Pancreas (tissue), 10 donors: ENCODE results near the gene ABCA4. TPM values are rescaled to one million over a fixed set of nuclear protein-coding genes. Genes with fewer than 3 reads are reported as not detected.
A peak's percentile ranks its signal among the peaks of the same experiment; 100 is the strongest.

Experiments
- ATAC-seq, 4 donors: fragments of 200-7000 bp; cut with Tn5 transposase; one replicate each; pipeline versions ENCODE4 v1.8.0 to v1.9.1; 2020; ENCODE audit warnings: mild to moderate bottlenecking in 4 of 4, moderate library complexity in 4 of 4
- DNase-seq, 6 donors: peaks; one replicate each; pipeline ENCODE4 v3.0.0-alpha.2; 2020
- FAIRE-seq: peaks from 2 replicates; lab custom pipeline; 2012; peaks lifted over from hg19 to GRCh38; lab: Jason Lieb, UNC
- H3K27ac ChIP-seq, 4 donors: fragments of 200-600 bp; sonication (generic); 1 replicate in 3 of 4; 2 replicates in 1 of 4; pipeline versions ENCODE4 v1.5.0 to v1.8.0; 2020
- H3K27me3 ChIP-seq, 4 donors: fragments of 200-600 bp; one replicate each; pipeline ENCODE4 v1.8.0; 2021
- H3K36me3 ChIP-seq, 3 donors: fragments of 200-600 bp; sonication (generic) in 1 of 3; one replicate each; pipeline versions ENCODE4 v1.5.0 to v1.8.0; 2020 to 2021
- H3K4me1 ChIP-seq, 3 donors: fragments of 200-600 bp; one replicate each; pipeline ENCODE4 v1.8.0; 2021
- H3K4me3 ChIP-seq, 4 donors: fragments of 200-600 bp; sonication (generic) in 2 of 4; one replicate each; pipeline versions ENCODE4 v1.5.0 to v1.8.0; 2020 to 2021
- H3K9me3 ChIP-seq, 4 donors: fragments of 200-600 bp; one replicate each; pipeline ENCODE4 v1.8.0; 2021
- WGBS, 2 donors: extraction: QIAGEN DNeasy Blood & Tissue Kit; methylation state at CpG; one replicate each; pipeline ENCODE4 v1.1.7; 2013; 5-methylcytosine and 5-hydroxymethylcytosine counted together
- intact Hi-C, 3 donors: fragments of 100-400 bp; cut with DNase I; formaldehyde crosslinking; loops; one replicate each; pipeline versions ENCODE4 v1.11.1 to v1.14.2; 2022
- polyA plus RNA-seq, 2 donors: library from polyadenylated mRNA; stranded (reverse); fragments of 200-250 nt; gene quantifications; one replicate each; pipeline ENCODE4 v1.2.3, GENCODE V29; 2013
- total RNA-seq, 6 donors: library from RNA; stranded (reverse); fragmentation: NEBNext Ultra II Directional in 4 of 6; extraction: Animal tissue kit (Norgen Biotek cat#: 25700) in 4 of 6; gene quantifications; one replicate each; pipeline versions ENCODE4 v1.2.1 to v1.2.4, GENCODE V29; 2021 to 2023
- TF ChIP-seq, protein P1 (sequence below), 4 donors: fragments of 200-600 bp; sonication (generic) in 3 of 4; IDR thresholded peaks; one replicate each; pipeline versions ENCODE4 v1.5.0 to v1.8.0; 2021; ENCODE audit warnings: antibody characterized with exemption in 4 of 4
- donor health status: healthy with polysubstance abuse.
- donor health status: DM: no; HTN: no; CAD: no; lungs with moderate emphysema.
- donor health status: DM: no; HTN: no; CAD: no.
- donor health status: control.
- donor health status: control.
- donor health status: Bipolar disorder and iron deficiency.
- donor health status: DM: yes; HTN: yes; CAD: no.
- donor health status: DM: no; HTN: no; CAD: no.
- donor health status: DM: no; HTN: no; CAD: no.
- donor health status: DM: yes; HTN: yes; CAD: no.

Gene ABCA4
- total and polyA plus RNA-seq, 8 donors = 0.03 to 0.16 (median 0.14) TPM; not detected in 2

DNA sequence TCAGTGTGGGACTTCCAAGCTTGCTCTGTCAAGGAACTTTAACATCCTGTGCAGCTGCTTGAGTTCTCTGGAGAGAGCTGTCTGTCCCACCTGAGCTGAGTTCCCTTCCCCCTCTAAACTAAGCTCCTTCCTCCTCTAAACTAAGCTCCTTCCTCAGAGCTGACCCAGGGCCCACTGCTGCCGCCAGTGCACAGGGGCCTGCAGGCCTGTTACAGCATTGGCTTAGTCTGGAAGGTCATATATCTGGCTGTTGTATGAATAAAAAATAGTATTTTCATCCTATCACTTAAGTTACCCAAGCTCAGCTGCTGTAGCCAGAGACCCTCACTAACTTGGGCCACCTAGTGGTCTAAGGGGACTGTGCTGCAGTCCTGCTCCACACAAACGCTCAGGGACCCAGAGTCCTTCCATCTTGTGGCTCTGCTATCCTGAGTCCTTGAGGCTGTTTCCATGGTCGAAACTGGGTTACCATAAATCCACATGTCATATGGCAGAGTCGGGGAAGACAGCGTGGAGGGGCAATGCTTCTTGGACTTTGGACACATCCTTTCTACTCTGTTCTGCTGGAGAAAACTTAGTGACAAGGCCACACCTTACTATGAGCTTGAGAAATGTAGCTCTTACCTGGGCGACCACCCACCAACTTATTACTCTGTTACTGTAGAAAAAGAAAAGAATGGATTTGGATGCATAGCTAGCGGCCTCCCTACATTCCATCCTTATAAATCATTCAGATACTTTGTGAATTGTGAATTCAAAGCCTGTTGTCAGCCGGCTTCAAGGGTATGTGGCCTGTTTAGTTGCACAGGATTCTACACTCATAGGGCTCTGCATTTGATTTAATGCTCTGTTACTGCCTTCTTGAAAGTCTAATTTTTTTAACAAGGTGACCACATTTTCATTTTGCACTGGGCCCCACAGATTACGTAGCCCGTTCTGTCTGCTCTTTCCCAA lies 140.4 kb downstream of the ABCA4 start:
- peak in 3 of 4 donors; percentile 8 to 55 (median 14) for ATAC-seq
- 93 to 94% methylated on average over 10 of the region's 10 CpGs for WGBS, 2 donors
- intact Hi-C loops = no loop called here
- FAIRE-seq = no peak
- TF ChIP-seq, protein P1, sequence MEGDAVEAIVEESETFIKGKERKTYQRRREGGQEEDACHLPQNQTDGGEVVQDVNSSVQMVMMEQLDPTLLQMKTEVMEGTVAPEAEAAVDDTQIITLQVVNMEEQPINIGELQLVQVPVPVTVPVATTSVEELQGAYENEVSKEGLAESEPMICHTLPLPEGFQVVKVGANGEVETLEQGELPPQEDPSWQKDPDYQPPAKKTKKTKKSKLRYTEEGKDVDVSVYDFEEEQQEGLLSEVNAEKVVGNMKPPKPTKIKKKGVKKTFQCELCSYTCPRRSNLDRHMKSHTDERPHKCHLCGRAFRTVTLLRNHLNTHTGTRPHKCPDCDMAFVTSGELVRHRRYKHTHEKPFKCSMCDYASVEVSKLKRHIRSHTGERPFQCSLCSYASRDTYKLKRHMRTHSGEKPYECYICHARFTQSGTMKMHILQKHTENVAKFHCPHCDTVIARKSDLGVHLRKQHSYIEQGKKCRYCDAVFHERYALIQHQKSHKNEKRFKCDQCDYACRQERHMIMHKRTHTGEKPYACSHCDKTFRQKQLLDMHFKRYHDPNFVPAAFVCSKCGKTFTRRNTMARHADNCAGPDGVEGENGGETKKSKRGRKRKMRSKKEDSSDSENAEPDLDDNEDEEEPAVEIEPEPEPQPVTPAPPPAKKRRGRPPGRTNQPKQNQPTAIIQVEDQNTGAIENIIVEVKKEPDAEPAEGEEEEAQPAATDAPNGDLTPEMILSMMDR (IDR thresholded peaks at IDR 0.05) = peak in 1 of 4 donors; percentile 7
- Histone ChIP-seq H3K27ac (peak overlapping the region; percentile 44 to 63 (median 48)), H3K27me3 (no peaks in the 10 kb centered on the region), H3K9me3 (no peaks in the 10 kb centered on the region), H3K4me3 (no peak overlapping the region), H3K4me1 (peaks cover 6 to 12% (median 6%) of the 10 kb centered on the region in 3 donors), H3K36me3 (no peaks in the 10 kb centered on the region)
- peak in 1 of 6 donors; percentile 22 for DNase-seq

DNA sequence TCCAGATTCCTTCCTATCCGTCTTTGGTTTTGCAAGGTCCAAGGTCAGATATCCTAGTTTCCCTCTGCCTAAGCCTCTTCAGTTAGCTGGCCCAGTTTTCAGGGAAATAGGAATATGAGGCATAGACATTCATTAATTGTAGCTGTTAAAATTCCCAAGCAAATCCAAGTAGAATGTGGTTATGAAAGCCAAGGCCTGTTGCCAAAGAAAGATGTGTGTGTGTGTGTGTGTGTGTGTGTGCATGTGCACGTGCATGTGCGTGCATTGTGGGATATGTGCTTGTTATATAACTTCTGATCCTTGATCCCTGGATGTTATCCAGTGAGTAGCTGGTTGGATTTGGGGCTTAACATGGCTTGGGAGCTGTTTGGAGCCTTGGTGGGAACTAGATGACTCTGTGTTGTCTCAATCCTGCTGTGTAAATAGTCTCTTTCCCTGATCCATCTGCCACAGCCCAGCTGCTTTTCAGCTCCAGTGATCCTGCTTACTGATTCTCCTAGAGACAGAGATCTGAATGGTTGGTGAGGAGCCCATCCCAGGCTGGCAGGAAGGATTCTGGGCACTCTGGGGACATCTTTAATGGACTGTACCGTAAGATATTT lies 141.1 kb downstream of the ABCA4 start:
- Histone ChIP-seq H3K36me3 (no peaks in the 10 kb centered on the region), H3K27ac (peak overlapping the region; percentile 44 to 63 (median 48)), H3K4me1 (peaks cover 6 to 12% (median 6%) of the 10 kb centered on the region in 3 donors), H3K9me3 (no peaks in the 10 kb centered on the region), H3K27me3 (no peaks in the 10 kb centered on the region), H3K4me3 (no peak overlapping the region)
- 16 to 18% methylated on average over 4 of the region's 4 CpGs for WGBS, 2 donors
- DNase-seq (peak in 4 of 6 donors; percentile 35 to 81 (median 40)), ATAC-seq (peak; percentile 84 to 92 (median 86)), FAIRE-seq (peak; percentile 54)
- intact Hi-C loops = no loop called here
- TF ChIP-seq, protein P1 (IDR thresholded peaks at IDR 0.05) = no peak

DNA sequence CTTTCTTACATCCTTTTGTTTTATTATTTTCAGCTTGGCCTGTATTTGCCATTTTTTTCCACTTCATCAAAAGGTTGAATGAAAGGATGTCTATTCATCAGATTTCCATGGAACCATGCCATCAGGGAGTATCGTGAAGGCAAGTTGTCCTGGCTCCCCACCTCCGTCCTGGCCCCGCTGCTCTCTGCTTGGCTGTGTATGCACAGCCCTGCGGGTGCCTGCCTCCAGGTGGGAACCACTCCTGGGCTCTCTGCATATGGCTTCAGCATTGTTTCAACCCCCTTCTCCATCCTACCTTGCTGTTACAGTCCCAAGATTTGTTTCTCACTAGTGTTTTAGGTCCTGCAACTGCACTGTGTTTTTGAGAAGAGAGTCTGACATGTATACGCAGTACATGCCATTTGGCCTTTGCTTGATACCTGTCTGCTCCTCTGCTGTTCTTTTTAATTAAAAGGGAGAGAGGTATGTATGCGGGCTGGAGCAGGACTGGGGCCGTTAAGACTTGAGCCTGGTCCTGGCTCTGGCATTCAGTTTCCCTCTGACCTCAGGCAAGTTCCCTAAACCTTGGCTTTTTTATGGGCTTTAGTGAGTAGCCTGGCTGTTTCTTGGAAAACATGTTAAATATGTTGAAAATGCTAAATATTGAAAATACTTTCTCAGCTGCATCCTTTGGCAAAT lies 141.8 kb downstream of the ABCA4 start:
- no peak for DNase-seq
- peak in 3 of 4 donors; percentile 10 to 26 (median 24) for ATAC-seq
- WGBS, 2 donors = 68 to 78% methylated on average over 7 of the region's 7 CpGs
- intact Hi-C loops = no loop called here
- Histone ChIP-seq H3K27ac (peak overlapping the region; percentile 17 to 63 (median 42)), H3K9me3 (no peaks in the 10 kb centered on the region), H3K36me3 (no peaks in the 10 kb centered on the region), H3K27me3 (no peaks in the 10 kb centered on the region), H3K4me3 (no peak overlapping the region), H3K4me1 (peaks cover 6 to 12% (median 6%) of the 10 kb centered on the region in 3 donors)
- FAIRE-seq = no peak
- TF ChIP-seq, protein P1 (IDR thresholded peaks at IDR 0.05) = no peak

DNA sequence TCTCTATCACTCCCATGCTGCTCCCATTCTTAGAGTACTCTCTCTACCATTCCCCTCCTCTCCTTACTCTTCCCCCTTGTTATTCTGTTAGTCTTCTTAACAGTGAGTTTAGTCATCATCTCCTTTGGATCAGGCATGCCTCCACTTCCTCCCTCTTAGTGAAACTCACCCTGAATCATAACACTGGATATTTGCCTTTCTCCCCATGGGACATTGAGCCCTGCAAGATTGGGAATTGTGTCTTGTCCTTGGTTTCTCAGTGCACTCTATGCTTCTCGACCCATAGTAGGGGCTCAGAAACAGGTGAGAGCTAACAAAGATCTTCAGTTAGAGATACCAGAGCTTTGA lies 143.4 kb downstream of the ABCA4 start:
- DNase-seq = no peak
- H3K4me3 ChIP-seq = no peak overlapping the region
- TF ChIP-seq, protein P1 (IDR thresholded peaks at IDR 0.05) = no peak
- FAIRE-seq = no peak
- no peaks in the 10 kb centered on the region for H3K36me3 ChIP-seq
- H3K27me3 ChIP-seq = no peaks in the 10 kb centered on the region
- H3K9me3 ChIP-seq = no peaks in the 10 kb centered on the region
- ATAC-seq = no peak
- intact Hi-C loops = no loop called here
- WGBS, 2 donors = 76 to 78% methylated on average over 1 of the region's 1 CpG
- H3K27ac ChIP-seq = no peak overlapping the region
- H3K4me1 ChIP-seq = peaks cover 6 to 12% (median 6%) of the 10 kb centered on the region in 3 donors
